Adrenal gland (tissue), 12 donors: Measurements from ENCODE around the gene CISD3. TPM values are rescaled to one million over a fixed set of nuclear protein-coding genes. Genes with fewer than 3 reads are reported as not detected.

Experiments
- DNase-seq, 7 donors: peaks; one replicate each; pipeline ENCODE4 v3.0.0-alpha.2; 2019 to 2020
- H3K27ac ChIP-seq, 5 donors: fragments of 200-600 bp; sonication (generic) in 4 of 5; 1 replicate in 3 of 5; 2 replicates in 2 of 5; pipeline versions ENCODE4 v1.5.1 to v1.8.0; 2016 to 2020; ENCODE audit warnings: mild to moderate bottlenecking in 1 of 5
- H3K27me3 ChIP-seq: fragments of 200-600 bp; 2 replicates; pipeline ENCODE4 v1.8.0; 2021
- H3K36me3 ChIP-seq, 2 donors: fragments of 200-600 bp; replicated peaks in 1 of 2; 1 replicate in 1 of 2; 2 replicates in 1 of 2; pipeline versions ENCODE4 v1.5.1 to v1.8.0; 2018 to 2022
- H3K4me1 ChIP-seq, 2 donors: fragments of 200-600 bp; replicated peaks in 1 of 2; 1 replicate in 1 of 2; 2 replicates in 1 of 2; pipeline versions ENCODE4 v1.5.1 to v1.8.0; 2018 to 2021
- H3K4me3 ChIP-seq, 4 donors: fragments of 200-600 bp; sonication (generic) in 3 of 4; one replicate each; pipeline ENCODE4 v1.5.1; 2016 to 2018
- H3K9me3 ChIP-seq, 3 donors: fragments of 200-600 bp; sonication (generic) in 1 of 3; replicated peaks in 1 of 3; 1 replicate in 2 of 3; 2 replicates in 1 of 3; pipeline versions ENCODE4 v1.5.1 to v1.8.0; 2016 to 2021
- POLR2A ChIP-seq, 2 donors: fragments of 450-650 bp; IDR thresholded peaks; one replicate each; pipeline ENCODE4 v1.6.1; 2017; ENCODE audit warnings: antibody characterized with exemption in 2 of 2, mild to moderate bottlenecking in 2 of 2, moderate library complexity in 1 of 2
- WGBS, 4 donors: extraction: QIAGEN DNeasy Blood & Tissue Kit in 2 of 4; methylation state at CpG; one replicate each; pipeline versions ENCODE4 v1.1.5 to v1.1.7; 2013 to 2017; 5-methylcytosine and 5-hydroxymethylcytosine counted together
- intact Hi-C, 2 donors: fragments of 100-400 bp; cut with DNase I; formaldehyde crosslinking; loops; one replicate each; pipeline versions ENCODE4 v1.14.1 to v1.15.0; 2022 to 2023
- polyA plus RNA-seq, 3 donors: library from polyadenylated mRNA; stranded (reverse); fragments of 200-250 nt in 2 of 3; fragments of 350-450 nt in 1 of 3; fragmentation: Illumina TruSeq in 1 of 3; extraction: RNeasy Lipid Tissue Mini Kit (QIAGEN cat#74804) in 1 of 3; gene quantifications; one replicate each; pipeline ENCODE4 v1.2.3, GENCODE V29; 2013 to 2014
- total RNA-seq, 9 donors: library from RNA; depleted of rRNA in 4 of 9; stranded (reverse); fragments of >200 nt in 4 of 9; fragments of 120-200 nt in 1 of 9; fragmentation: NEBNext Ultra II Directional in 1 of 9; extraction: Animal tissue kit (Norgen Biotek cat#: 25700) in 1 of 9; gene quantifications; one replicate each; pipeline versions ENCODE4 v1.1.0 to v1.2.4, GENCODE V29; 2013 to 2023
- TF ChIP-seq, protein P1 (sequence below), 6 experiments: fragments of 450-650 bp in 4 of 6; fragments of 200-600 bp in 2 of 6; sonication (generic) in 1 of 6; IDR thresholded peaks; 1 replicate in 5 of 6; 2 replicates in 1 of 6; pipeline versions ENCODE4 v1.5.1 to v1.8.0; 2016 to 2021; ENCODE audit warnings: antibody characterized with exemption in 6 of 6, mild to moderate bottlenecking in 2 of 6, moderate library complexity in 1 of 6
- donor health status: healthy with polysubstance abuse.
- donor health status: Bipolar disorder and iron deficiency.
- donor health status: DM: yes; HTN: yes; CAD: no.
- donor health status: DM: no; HTN: no; CAD: no.
- donor health status: DM: no; HTN: no; CAD: no.
- donor health status: DM: yes; HTN: yes; CAD: no.

The CISD3 gene
- total and polyA plus RNA-seq, 12 donors: 7.2 to 78.7 (median 43.1) TPM

DNA sequence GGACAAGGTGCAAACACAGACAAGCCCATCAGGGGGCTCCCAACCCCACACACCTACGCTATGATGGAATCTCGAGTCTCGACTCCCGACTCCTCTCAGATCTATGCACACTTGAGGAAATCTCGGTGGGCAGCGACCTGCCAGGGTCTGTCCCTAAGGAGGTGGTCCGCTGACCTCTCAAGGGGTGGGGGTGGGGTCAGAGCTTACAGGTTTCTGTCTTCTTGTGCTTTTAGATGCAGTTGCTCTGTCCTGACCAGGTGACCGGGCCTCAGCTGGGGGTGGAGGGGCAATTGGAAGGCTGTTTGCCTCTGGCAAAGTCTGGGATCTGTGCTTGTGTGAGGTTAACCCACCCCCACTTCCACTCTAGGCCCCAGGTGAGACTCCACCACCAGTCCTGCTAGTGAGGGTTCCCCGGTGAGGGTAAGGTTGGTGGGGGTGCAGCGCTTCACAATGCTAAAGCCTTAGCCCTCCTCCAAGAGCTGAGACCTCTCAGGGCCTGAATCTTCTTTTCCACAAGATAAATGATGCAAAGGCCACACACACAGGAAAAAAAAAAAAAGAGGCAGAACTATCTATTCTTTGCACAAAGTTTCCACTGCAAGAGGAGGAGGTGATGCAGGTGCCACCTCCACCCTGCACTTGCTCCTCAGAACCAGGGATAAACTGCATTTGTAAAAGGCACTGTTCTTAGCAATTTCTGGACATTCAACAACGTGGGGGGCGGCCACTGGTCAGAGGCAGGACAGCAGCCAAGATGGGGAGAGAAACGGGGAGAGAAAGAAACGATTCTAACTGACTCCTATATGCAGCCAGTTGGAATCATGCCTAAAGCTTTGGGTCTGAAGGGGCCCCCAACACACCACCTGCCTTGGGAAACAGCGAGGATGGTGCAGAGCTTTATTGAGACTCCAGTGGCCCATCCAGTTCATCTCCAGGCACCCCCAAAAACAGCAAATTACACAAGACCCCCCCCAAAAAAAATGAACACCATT lies 4.1 kb downstream of the CISD3 start:
- intact Hi-C loops: no loop called here
- Histone ChIP-seq H3K4me3 (no peak overlapping the region), H3K4me1 (peaks cover 39 to 53% of the 10 kb centered on the region in 2 donors), H3K9me3 (no peaks in the 10 kb centered on the region), H3K36me3 (peaks cover 0 to 54% of the 10 kb centered on the region in 2 donors), H3K27ac (peak overlapping the region in 3 of 5 donors; percentile 82 to 96 (median 90)), H3K27me3 (no peaks in the 10 kb centered on the region)
- 62 to 70% (median 64%) methylated on average over 9 to 15 of the region's 15 CpGs for WGBS, 4 donors
- TF ChIP-seq, protein P1, sequence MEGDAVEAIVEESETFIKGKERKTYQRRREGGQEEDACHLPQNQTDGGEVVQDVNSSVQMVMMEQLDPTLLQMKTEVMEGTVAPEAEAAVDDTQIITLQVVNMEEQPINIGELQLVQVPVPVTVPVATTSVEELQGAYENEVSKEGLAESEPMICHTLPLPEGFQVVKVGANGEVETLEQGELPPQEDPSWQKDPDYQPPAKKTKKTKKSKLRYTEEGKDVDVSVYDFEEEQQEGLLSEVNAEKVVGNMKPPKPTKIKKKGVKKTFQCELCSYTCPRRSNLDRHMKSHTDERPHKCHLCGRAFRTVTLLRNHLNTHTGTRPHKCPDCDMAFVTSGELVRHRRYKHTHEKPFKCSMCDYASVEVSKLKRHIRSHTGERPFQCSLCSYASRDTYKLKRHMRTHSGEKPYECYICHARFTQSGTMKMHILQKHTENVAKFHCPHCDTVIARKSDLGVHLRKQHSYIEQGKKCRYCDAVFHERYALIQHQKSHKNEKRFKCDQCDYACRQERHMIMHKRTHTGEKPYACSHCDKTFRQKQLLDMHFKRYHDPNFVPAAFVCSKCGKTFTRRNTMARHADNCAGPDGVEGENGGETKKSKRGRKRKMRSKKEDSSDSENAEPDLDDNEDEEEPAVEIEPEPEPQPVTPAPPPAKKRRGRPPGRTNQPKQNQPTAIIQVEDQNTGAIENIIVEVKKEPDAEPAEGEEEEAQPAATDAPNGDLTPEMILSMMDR (IDR thresholded peaks at IDR 0.05): no peak
- no peak for TF ChIP-seq POLR2A (IDR thresholded peaks at IDR 0.05)
- DNase-seq: peak in 1 of 7 donors; percentile 23

DNA sequence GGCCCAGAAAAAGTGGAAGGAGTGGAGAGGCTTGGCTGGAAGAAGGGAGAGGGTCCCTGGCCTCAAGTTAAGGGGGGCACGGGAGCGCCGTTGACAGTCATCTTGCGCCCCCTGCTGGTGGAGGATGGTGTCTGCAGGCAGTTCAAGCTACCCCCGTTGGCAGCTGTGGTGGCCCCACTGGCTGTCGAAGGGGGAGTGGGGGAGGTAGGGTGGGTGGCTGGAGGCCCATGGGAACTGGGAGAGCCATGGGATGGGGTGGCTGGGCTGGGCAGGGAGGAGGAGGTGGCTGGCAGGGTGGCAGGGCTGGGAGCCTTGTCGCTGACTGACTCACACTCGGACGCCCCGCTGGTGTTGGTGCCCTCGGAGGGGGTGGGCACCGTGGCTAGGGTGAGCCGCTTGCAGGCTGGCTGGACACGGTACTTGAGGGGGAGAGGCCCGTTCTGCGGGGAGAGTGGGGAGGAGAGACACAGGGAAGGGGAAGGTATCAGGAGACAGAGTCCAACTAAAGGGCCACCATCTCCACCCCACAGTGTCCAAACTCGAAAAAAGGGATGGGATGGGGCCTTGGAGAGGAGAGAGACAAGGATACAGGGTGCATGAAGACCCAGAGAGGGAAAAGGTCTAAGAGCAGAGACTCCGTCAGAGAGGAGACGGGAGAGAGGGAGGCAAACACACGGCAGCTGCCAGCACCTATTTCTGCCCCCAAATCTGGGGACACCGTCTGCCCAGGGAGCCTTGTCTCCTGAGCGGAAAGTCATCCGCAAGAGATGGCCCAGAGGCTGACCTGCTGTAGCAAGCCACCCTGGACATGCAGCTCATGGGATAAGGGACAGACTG lies 5.2 kb downstream of the CISD3 start:
- peak; percentile 65 to 81 (median 73) for DNase-seq

GRCh38 chr17:38738007-38738662 lies 8.0 kb downstream of the CISD3 start:
- DNase-seq: peak in 1 of 7 donors; percentile 52
- no peaks in the 10 kb centered on the region for H3K27me3 ChIP-seq
- TF ChIP-seq, protein P1 (IDR thresholded peaks at IDR 0.05): no peak
- TF ChIP-seq POLR2A (IDR thresholded peaks at IDR 0.05): no peak
- peaks cover 0 to 58% of the 10 kb centered on the region in 2 donors for H3K36me3 ChIP-seq
- 81 to 91% (median 89%) methylated on average over 12 to 14 of the region's 14 CpGs for WGBS, 4 donors
- H3K4me3 ChIP-seq: no peak overlapping the region
- no peaks in the 10 kb centered on the region for H3K9me3 ChIP-seq
- peaks cover 22 to 45% of the 10 kb centered on the region in 2 donors for H3K4me1 ChIP-seq
- H3K27ac ChIP-seq: no peak overlapping the region
- intact Hi-C loops: loop anchor here (5.0 kb wide), 2 partner anchors 61 to 66 kb away; partner anchors contain the start of gene EPOP (in 1 of the 2)

More for the DNA sequence above, 5.2 kb downstream of the CISD3 start:
- peak in 1 of 2 donors; percentile 17 for TF ChIP-seq POLR2A (IDR thresholded peaks at IDR 0.05)
- TF ChIP-seq, protein P1 (IDR thresholded peaks at IDR 0.05): peak; percentile 81 to 99 (median 96)
- Histone ChIP-seq H3K4me1 (peaks cover 39 to 47% of the 10 kb centered on the region in 2 donors), H3K27ac (peak overlapping the region in 3 of 5 donors; percentile 52 to 82 (median 59)), H3K9me3 (no peaks in the 10 kb centered on the region), H3K27me3 (no peaks in the 10 kb centered on the region), H3K4me3 (no peak overlapping the region), H3K36me3 (peaks cover 0 to 61% of the 10 kb centered on the region in 2 donors)
- intact Hi-C loops: loop anchor here (5.0 kb wide), 2 partner anchors 58 to 63 kb away; partner anchors contain the start of gene EPOP (in 1 of the 2)
- 32 to 37% (median 34%) methylated on average over 18 to 23 of the region's 23 CpGs for WGBS, 4 donors
